HS-5 (cell line): ENCODE results near the gene MT4.
"Not testable (repeated sequence)": the region's sequence is repeated elsewhere in the genome, so short reads cannot be mapped to it uniquely, and the experiment has no call there.

ENCODE experiments used
- DNase-seq: peaks from one replicate; pipeline ENCODE4 v3.0.0-alpha.2; 2012; ENCODE audit warnings: low read depth

MT4 gene

GRCh38 chr16:56559109-56559508 is 5.8 kb upstream of the MT4 start:
- no peak for DNase-seq

GRCh38 chr16:56560447-56560846 is 4.4 kb upstream of the MT4 start:
- DNase-seq: no peak

- DNase-seq: no peak
Measured at GRCh38 chr16:56561126-56561525, 3.7 kb upstream of the MT4 start.

- no peak for DNase-seq
Measured at GRCh38 chr16:56569971-56570370, 5.1 kb downstream of the MT4 start.

- no peak for DNase-seq
Measured at GRCh38 chr16:56571525-56571924, 6.7 kb downstream of the MT4 start.

- no peak for DNase-seq
Measured at GRCh38 chr16:56574625-56575024, 9.8 kb downstream of the MT4 start.

- no peak for DNase-seq
Measured at GRCh38 chr16:56576585-56577299, 11.9 kb downstream of the MT4 start.

- DNase-seq: no peak
Measured at GRCh38 chr16:56577300-56577625, 12.4 kb downstream of the MT4 start.

GRCh38 chr16:56580391-56581048 is 15.6 kb downstream of the MT4 start:
- no peak for DNase-seq

- not testable (repeated sequence) for DNase-seq
Measured at GRCh38 chr16:56582911-56583310, 18.0 kb downstream of the MT4 start.

- DNase-seq: no peak
Measured at GRCh38 chr16:56583351-56584168, 18.7 kb downstream of the MT4 start.

GRCh38 chr16:56584276-56584675 is 19.4 kb downstream of the MT4 start:
- DNase-seq: no peak

GRCh38 chr16:56588781-56589140 is 23.9 kb downstream of the MT4 start:
- no peak for DNase-seq

- no peak for DNase-seq
Measured at GRCh38 chr16:56589141-56590039, 24.5 kb downstream of the MT4 start, which contains the start of gene MT3. TSS of gene MT3 (plus strand) at chr16:56589528. CDS start at chr16:56589591, 63 bp downstream.

- DNase-seq: no peak
Measured at GRCh38 chr16:56591377-56592060, 26.6 kb downstream of the MT4 start.

GRCh38 chr16:56593573-56594291 is 28.9 kb downstream of the MT4 start:
- no peak for DNase-seq

- DNase-seq: no peak
Measured at GRCh38 chr16:56594292-56594619, 29.4 kb downstream of the MT4 start.

GRCh38 chr16:56600398-56600999 is 35.6 kb downstream of the MT4 start:
- DNase-seq: no peak

GRCh38 chr16:56601325-56601724 is 36.5 kb downstream of the MT4 start:
- DNase-seq: no peak

GRCh38 chr16:56603589-56603988 is 38.7 kb downstream of the MT4 start:
- DNase-seq: no peak

GRCh38 chr16:56604966-56605365 is 40.1 kb downstream of the MT4 start:
- no peak for DNase-seq
